ENCODE data around the gene CNDP2. TPM values are rescaled to one million over a fixed set of nuclear protein-coding genes. Genes with fewer than 3 reads are reported as not detected.

Gene CNDP2
- polyA plus RNA-seq, 2 of the 4 experiments (the other 2 are of a cell fraction), result 93.7 to 106 TPM

DNA sequence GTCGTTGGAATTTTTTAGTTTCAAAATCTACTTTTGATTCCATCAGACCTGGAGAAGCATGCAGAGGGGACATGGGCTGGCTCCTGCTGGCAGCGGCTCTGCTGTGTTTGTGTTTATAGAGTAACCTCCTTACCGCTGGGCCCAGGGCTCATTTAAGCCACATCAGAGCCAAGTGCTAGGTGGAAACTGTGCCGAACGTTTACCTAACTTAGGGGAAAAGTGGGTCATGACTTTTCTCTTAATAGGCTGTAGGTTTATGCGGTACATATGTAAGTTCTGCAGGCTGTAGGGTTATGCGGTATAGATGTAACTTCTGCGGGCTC is 17.7 kb downstream of the CNDP2 start:
- FAIRE-seq (no peak), ATAC-seq (no peak), DNase-seq (ENCODE audit: low read depth in 1 of 2, low spot score in 1 of 2) (no peak)
- Histone ChIP-seq H3K4me3 (no peak overlapping the region), H3K9me3 (no peaks in the 10 kb centered on the region), H3K4me2 (no peak overlapping the region), H3K27ac (no peak overlapping the region), H3K4me1 (no peaks in the 10 kb centered on the region)
- 84% methylated on average over 8 of the region's 8 CpGs for WGBS (ENCODE audit: missing lambda C conversion rate)
- ChIA-PET POLR2A (no interaction called here), CTCF (no interaction called here)
- TF ChIP-seq RNF2 (IDR thresholded peaks at IDR 0.05; ENCODE audit: borderline replicate concordance, low read depth) (no peak), REST (IDR thresholded peaks at IDR 0.05) (no peak), EHMT2 (IDR thresholded peaks at IDR 0.05; ENCODE audit: low read depth) (no peak), HDAC2 (IDR thresholded peaks at IDR 0.05) (no peak), HOXA7 (CRISPR knock-in tag; IDR thresholded peaks at IDR 0.05) (no peak)

DNA sequence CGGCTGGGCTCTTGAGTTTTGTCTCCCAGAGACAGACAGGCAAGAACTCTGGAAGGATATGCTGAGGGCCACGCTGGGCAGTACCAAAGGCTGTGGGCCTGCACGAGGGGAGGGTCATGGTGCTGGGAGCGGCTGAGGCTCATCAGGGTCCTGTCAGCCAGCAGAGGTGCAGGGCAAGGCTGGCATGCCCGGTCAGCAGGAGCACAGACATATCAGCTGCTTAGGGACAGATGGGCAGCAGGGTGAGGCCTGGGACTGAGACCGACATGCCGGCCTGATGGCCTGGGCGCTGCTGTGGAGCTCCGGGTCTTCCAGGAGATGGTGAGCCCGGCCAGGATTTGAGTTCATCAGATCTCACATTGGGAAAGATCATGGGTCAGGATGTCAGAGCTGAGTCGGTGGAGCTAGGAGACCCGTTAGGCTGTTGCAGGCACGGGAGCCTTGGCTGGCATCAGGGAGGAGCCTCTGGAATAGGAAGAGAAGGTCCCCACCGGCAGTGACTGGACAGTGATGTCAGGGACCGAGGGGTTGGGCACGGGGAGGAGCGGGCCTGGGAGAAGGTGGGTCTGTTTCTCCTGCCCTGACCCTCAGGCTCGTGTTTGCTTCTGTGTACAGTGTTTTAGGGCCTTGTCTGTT is 18.8 kb downstream of the CNDP2 start:
- no peaks in the 10 kb centered on the region for H3K9me3 ChIP-seq
- H3K4me3 ChIP-seq, result no peak overlapping the region
- 92% methylated on average over 12 of the region's 18 CpGs for WGBS (ENCODE audit: missing lambda C conversion rate)
- FAIRE-seq, result no peak
- CTCF ChIA-PET, result interaction anchor here (1.0 kb wide), 1 partner anchor 10 kb away, joined by 4 read pairs; no protein-coding TSS in a partner anchor
- DNase-seq (ENCODE audit: low read depth in 1 of 2, low spot score in 1 of 2), result no peak
- H3K4me1 ChIP-seq, result no peaks in the 10 kb centered on the region
- no peak overlapping the region for H3K27ac ChIP-seq
- no peak for ATAC-seq
- no peak overlapping the region for H3K4me2 ChIP-seq
- no peak for TF ChIP-seq RNF2 (IDR thresholded peaks at IDR 0.05; ENCODE audit: borderline replicate concordance, low read depth)
- TF ChIP-seq MAX (IDR thresholded peaks at IDR 0.05), result no peak
- TF ChIP-seq ELK1 (IDR thresholded peaks at IDR 0.05; ENCODE audit: low read depth, low read length), result no peak
- no peak for TF ChIP-seq HMGXB4 (CRISPR knock-in tag; IDR thresholded peaks at IDR 0.05; ENCODE audit: borderline replicate concordance)
- no peak for TF ChIP-seq POLR2AphosphoS2 (conservative IDR thresholded peaks at IDR 0.05; ENCODE audit: low read length)
- TF ChIP-seq RAD21 (conservative IDR thresholded peaks at IDR 0.05 in 1 of 2, IDR thresholded peaks at IDR 0.05 in 1 of 2), result no peak
- TF ChIP-seq FOSL2 (IDR thresholded peaks at IDR 0.05), result no peak
- no peak for TF ChIP-seq FOSL2 (CRISPR knock-in tag; IDR thresholded peaks at IDR 0.05)
- TF ChIP-seq ZNF302 (CRISPR knock-in tag; IDR thresholded peaks at IDR 0.05), result no peak
- TF ChIP-seq HOXA7 (CRISPR knock-in tag; IDR thresholded peaks at IDR 0.05), result no peak
- TF ChIP-seq JUN (IDR thresholded peaks at IDR 0.05), result no peak
- TF ChIP-seq CBX8 (IDR thresholded peaks at IDR 0.05), result no peak
- TF ChIP-seq POLR2A (IDR thresholded peaks at IDR 0.05; ENCODE audit: low read length), result no peak
- TF ChIP-seq KDM1A (IDR thresholded peaks at IDR 0.05; ENCODE audit: low read depth), result no peak
- TF ChIP-seq MYC (IDR thresholded peaks at IDR 0.05; ENCODE audit: borderline replicate concordance, low read length), result no peak
- no peak for TF ChIP-seq EHMT2 (IDR thresholded peaks at IDR 0.05; ENCODE audit: low read depth)
- TF ChIP-seq FOSB (CRISPR knock-in tag; IDR thresholded peaks at IDR 0.05), result no peak
- TF ChIP-seq KDM5A (IDR thresholded peaks at IDR 0.05), result no peak
- no peak for TF ChIP-seq CHD2 (IDR thresholded peaks at IDR 0.05; ENCODE audit: low read length, partially characterized antibody)
- TF ChIP-seq CHD4 (IDR thresholded peaks at IDR 0.05; ENCODE audit: borderline replicate concordance), result no peak
- TF ChIP-seq, protein P1, sequence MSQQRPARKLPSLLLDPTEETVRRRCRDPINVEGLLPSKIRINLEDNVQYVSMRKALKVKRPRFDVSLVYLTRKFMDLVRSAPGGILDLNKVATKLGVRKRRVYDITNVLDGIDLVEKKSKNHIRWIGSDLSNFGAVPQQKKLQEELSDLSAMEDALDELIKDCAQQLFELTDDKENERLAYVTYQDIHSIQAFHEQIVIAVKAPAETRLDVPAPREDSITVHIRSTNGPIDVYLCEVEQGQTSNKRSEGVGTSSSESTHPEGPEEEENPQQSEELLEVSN (IDR thresholded peaks at IDR 0.05; ENCODE audit: borderline replicate concordance, low read depth), result no peak
- POLR2A ChIA-PET, result no interaction called here

Data from A549 (cell line).